Activated effector memory CD4-positive, alpha-beta T cell treated with Interleukin-2 at 50 U/mL for 16 hours (primary cell): ENCODE results near the gene ARHGEF2.
A peak's percentile ranks its signal among the peaks of the same experiment; 100 is the strongest.
"Not testable (repeated sequence)": the region's sequence is repeated elsewhere in the genome, so short reads cannot be mapped to it uniquely, and the experiment has no call there.

Experiments used
- DNase-seq: peaks from one replicate; pipeline ENCODE4 v3.0.0-alpha.2; 2020

The ARHGEF2 gene

GRCh38 chr1:155940993-155941844 lies 37.1 kb downstream of the ARHGEF2 start, which contains the start of gene RXFP4:
RXFP4 (plus strand) TSS chr1:155941638; CDS start chr1:155941710, 72 bp downstream.
- DNase-seq: no peak

GRCh38 chr1:155940482-155940992 lies 37.8 kb downstream of the ARHGEF2 start:
- no peak for DNase-seq

GRCh38 chr1:155938220-155938627 lies 40.1 kb downstream of the ARHGEF2 start:
- DNase-seq: no peak

GRCh38 chr1:155934936-155935590 lies 43.3 kb downstream of the ARHGEF2 start:
- no peak for DNase-seq

GRCh38 chr1:155934097-155934935 lies 44.0 kb downstream of the ARHGEF2 start, which contains the start of gene KHDC4:
KHDC4 (minus strand) TSS chr1:155934413; CDS start chr1:155934373, 40 bp downstream.
- DNase-seq: peak; percentile 92

- DNase-seq: no peak
Observed at GRCh38 chr1:155933591-155934096, 44.7 kb downstream of the ARHGEF2 start.

GRCh38 chr1:155932487-155932886 lies 45.9 kb downstream of the ARHGEF2 start:
- no peak for DNase-seq

GRCh38 chr1:155932081-155932480 lies 46.3 kb downstream of the ARHGEF2 start:
- DNase-seq: no peak

- no peak for DNase-seq
Observed at GRCh38 chr1:155931332-155932038, 46.9 kb downstream of the ARHGEF2 start.

GRCh38 chr1:155930725-155931124 lies 47.6 kb downstream of the ARHGEF2 start:
- not testable (repeated sequence) for DNase-seq

- DNase-seq: no peak
Observed at GRCh38 chr1:155929057-155929456, 49.3 kb downstream of the ARHGEF2 start.

- DNase-seq: no peak
Observed at GRCh38 chr1:155925506-155925905, 52.8 kb downstream of the ARHGEF2 start.

- no peak for DNase-seq
Observed at GRCh38 chr1:155920717-155921116, 57.6 kb downstream of the ARHGEF2 start.

- no peak for DNase-seq
Observed at GRCh38 chr1:155919801-155920200, 58.5 kb downstream of the ARHGEF2 start.

- no peak for DNase-seq
Observed at GRCh38 chr1:155918660-155919059, 59.7 kb downstream of the ARHGEF2 start.

- DNase-seq: no peak
Observed at GRCh38 chr1:155913969-155914757, 64.2 kb downstream of the ARHGEF2 start.

- no peak for DNase-seq
Observed at GRCh38 chr1:155912056-155912536, 66.3 kb downstream of the ARHGEF2 start.

GRCh38 chr1:155911156-155912055 lies 66.9 kb downstream of the ARHGEF2 start, which contains the start of gene RIT1:
RIT1 (minus strand) TSS chr1:155911349; CDS start chr1:155910761, 588 bp downstream.
- peak; percentile 78 for DNase-seq

GRCh38 chr1:155910621-155911121 lies 67.7 kb downstream of the ARHGEF2 start:
- no peak for DNase-seq
